Measurements from ENCODE around the gene FAM13A.
"Not testable (repeated sequence)": the region's sequence is repeated elsewhere in the genome, so short reads cannot be mapped to it uniquely, and the experiment has no call there.

FAM13A gene

GRCh38 chr4:88911246-88912212 is 145.5 kb downstream of the FAM13A start:
- no peak for TF ChIP-seq Cebpa-rat (IDR thresholded peaks at IDR 0.05)
- no peaks in the 10 kb centered on the region for H3K9me3 ChIP-seq
- H3K4me1 ChIP-seq = no peaks in the 10 kb centered on the region
- H3K4me2 ChIP-seq = no peak overlapping the region
- no peak overlapping the region for H3K4me3 ChIP-seq
- no peak overlapping the region for H3K27ac ChIP-seq
- H3K27me3 ChIP-seq = no peaks in the 10 kb centered on the region
- no peaks in the 10 kb centered on the region for H4K20me1 ChIP-seq
- H3K36me3 ChIP-seq = no peaks in the 10 kb centered on the region
- no peak overlapping the region for H3K9ac ChIP-seq

- Histone ChIP-seq H3K9ac (no peak overlapping the region), H3K4me1 (no peaks in the 10 kb centered on the region), H4K20me1 (no peaks in the 10 kb centered on the region), H3K9me3 (no peaks in the 10 kb centered on the region), H3K27ac (no peak overlapping the region), H3K4me2 (no peak overlapping the region), H3K4me3 (no peak overlapping the region), H3K36me3 (no peaks in the 10 kb centered on the region), H3K27me3 (no peaks in the 10 kb centered on the region)
- TF ChIP-seq Cebpa-rat (IDR thresholded peaks at IDR 0.05) = no peak
Measured at GRCh38 chr4:88910101-88910500, 146.9 kb downstream of the FAM13A start.

GRCh38 chr4:88908521-88908920 is 148.5 kb downstream of the FAM13A start:
- Histone ChIP-seq H4K20me1 (no peaks in the 10 kb centered on the region), H3K27me3 (no peaks in the 10 kb centered on the region), H3K27ac (no peak overlapping the region), H3K4me3 (no peak overlapping the region), H3K9me3 (no peaks in the 10 kb centered on the region), H3K36me3 (no peaks in the 10 kb centered on the region), H3K4me1 (no peaks in the 10 kb centered on the region), H3K9ac (no peak overlapping the region), H3K4me2 (no peak overlapping the region)
- TF ChIP-seq Cebpa-rat (IDR thresholded peaks at IDR 0.05) = no peak

- Histone ChIP-seq H3K27ac (no peak overlapping the region), H3K9ac (no peak overlapping the region), H3K36me3 (no peaks in the 10 kb centered on the region), H4K20me1 (no peaks in the 10 kb centered on the region), H3K9me3 (no peaks in the 10 kb centered on the region), H3K4me1 (no peaks in the 10 kb centered on the region), H3K4me2 (no peak overlapping the region), H3K27me3 (no peaks in the 10 kb centered on the region), H3K4me3 (no peak overlapping the region)
- TF ChIP-seq Cebpa-rat (IDR thresholded peaks at IDR 0.05) = no peak
Measured at GRCh38 chr4:88908003-88908402, 149.0 kb downstream of the FAM13A start.

- Histone ChIP-seq H3K27ac (no peak overlapping the region), H3K9me3 (no peaks in the 10 kb centered on the region), H3K4me3 (no peak overlapping the region), H3K4me2 (no peak overlapping the region), H4K20me1 (no peaks in the 10 kb centered on the region), H3K27me3 (no peaks in the 10 kb centered on the region), H3K9ac (no peak overlapping the region), H3K36me3 (no peaks in the 10 kb centered on the region), H3K4me1 (no peaks in the 10 kb centered on the region)
- TF ChIP-seq Cebpa-rat (IDR thresholded peaks at IDR 0.05) = no peak
Measured at GRCh38 chr4:88907478-88907877, 149.5 kb downstream of the FAM13A start.

- not testable (repeated sequence) for H3K4me2 ChIP-seq, H3K27ac ChIP-seq, H3K4me1 ChIP-seq, H3K9me3 ChIP-seq, H3K27me3 ChIP-seq, H4K20me1 ChIP-seq, H3K4me3 ChIP-seq, H3K36me3 ChIP-seq, H3K9ac ChIP-seq
Measured at GRCh38 chr4:88904240-88904639, 152.7 kb downstream of the FAM13A start.

- Histone ChIP-seq H3K36me3 (no peaks in the 10 kb centered on the region), H3K27ac (no peak overlapping the region), H3K4me2 (no peak overlapping the region), H3K27me3 (no peaks in the 10 kb centered on the region), H4K20me1 (no peaks in the 10 kb centered on the region), H3K9ac (no peak overlapping the region), H3K9me3 (no peaks in the 10 kb centered on the region), H3K4me1 (no peaks in the 10 kb centered on the region), H3K4me3 (no peak overlapping the region)
- TF ChIP-seq Cebpa-rat (IDR thresholded peaks at IDR 0.05) = no peak
Measured at GRCh38 chr4:88900432-88900831, 156.6 kb downstream of the FAM13A start.

- H4K20me1 ChIP-seq = no peaks in the 10 kb centered on the region
- no peak for TF ChIP-seq Cebpa-rat (IDR thresholded peaks at IDR 0.05)
- no peak overlapping the region for H3K9ac ChIP-seq
- H3K9me3 ChIP-seq = no peaks in the 10 kb centered on the region
- H3K36me3 ChIP-seq = no peaks in the 10 kb centered on the region
- no peak overlapping the region for H3K4me3 ChIP-seq
- no peak overlapping the region for H3K27ac ChIP-seq
- H3K4me2 ChIP-seq = no peak overlapping the region
- no peaks in the 10 kb centered on the region for H3K4me1 ChIP-seq
- no peaks in the 10 kb centered on the region for H3K27me3 ChIP-seq
Measured at GRCh38 chr4:88897752-88898151, 159.2 kb downstream of the FAM13A start.

- Histone ChIP-seq H3K36me3 (no peaks in the 10 kb centered on the region), H3K4me3 (no peak overlapping the region), H3K9ac (no peak overlapping the region), H3K27ac (no peak overlapping the region), H3K27me3 (no peaks in the 10 kb centered on the region), H3K4me1 (no peaks in the 10 kb centered on the region), H4K20me1 (no peaks in the 10 kb centered on the region), H3K4me2 (no peak overlapping the region), H3K9me3 (no peaks in the 10 kb centered on the region)
- no peak for TF ChIP-seq Cebpa-rat (IDR thresholded peaks at IDR 0.05)
Measured at GRCh38 chr4:88897180-88897579, 159.8 kb downstream of the FAM13A start.

GRCh38 chr4:88893961-88894360 is 163.0 kb downstream of the FAM13A start:
- Histone ChIP-seq H3K36me3 (no peaks in the 10 kb centered on the region), H3K4me3 (no peak overlapping the region), H3K4me1 (no peaks in the 10 kb centered on the region), H3K9ac (no peak overlapping the region), H4K20me1 (no peaks in the 10 kb centered on the region), H3K9me3 (no peaks in the 10 kb centered on the region), H3K27me3 (no peaks in the 10 kb centered on the region), H3K27ac (no peak overlapping the region), H3K4me2 (no peak overlapping the region)
- no peak for TF ChIP-seq Cebpa-rat (IDR thresholded peaks at IDR 0.05)

All from BLaER1 (cell line).